ENCODE results near the gene CDC42BPB.

Gene CDC42BPB

GRCh38 chr14:102979406-102979805 lies 77.9 kb downstream of the CDC42BPB start:
- Histone ChIP-seq H3K9me3 (ENCODE audit: control insufficient read depth, low read length) (no peaks in the 10 kb centered on the region), H3K4me3 (ENCODE audit: insufficient read depth, low read depth, low read length) (no peak overlapping the region), H3K36me3 (ENCODE audit: control insufficient read depth, insufficient read depth, low read length) (peaks cover 10% of the 10 kb centered on the region), H3K27me3 (ENCODE audit: control insufficient read depth, insufficient read depth, low read length, poor library complexity, severe bottlenecking) (no peaks in the 10 kb centered on the region), H3K27ac (ENCODE audit: insufficient read depth, low read depth, low read length, poor library complexity, severe bottlenecking) (no peak overlapping the region), H3K4me1 (ENCODE audit: control insufficient read depth, insufficient read depth, low read length) (no peaks in the 10 kb centered on the region)
- WGBS, 2 experiments = 87 to 90% methylated on average over 9 of the region's 9 CpGs

GRCh38 chr14:102977475-102977874 lies 79.9 kb downstream of the CDC42BPB start:
- Histone ChIP-seq H3K4me1 (ENCODE audit: control insufficient read depth, insufficient read depth, low read length) (no peaks in the 10 kb centered on the region), H3K27ac (ENCODE audit: insufficient read depth, low read depth, low read length, poor library complexity, severe bottlenecking) (no peak overlapping the region), H3K4me3 (ENCODE audit: insufficient read depth, low read depth, low read length) (no peak overlapping the region), H3K27me3 (ENCODE audit: control insufficient read depth, insufficient read depth, low read length, poor library complexity, severe bottlenecking) (no peaks in the 10 kb centered on the region), H3K9me3 (ENCODE audit: control insufficient read depth, low read length) (no peaks in the 10 kb centered on the region), H3K36me3 (ENCODE audit: control insufficient read depth, insufficient read depth, low read length) (peaks cover 19% of the 10 kb centered on the region)
- 78 to 86% methylated on average over 8 of the region's 8 CpGs for WGBS, 2 experiments

GRCh38 chr14:102975662-102976061 lies 81.7 kb downstream of the CDC42BPB start:
- Histone ChIP-seq H3K36me3 (ENCODE audit: control insufficient read depth, insufficient read depth, low read length) (peaks cover 27% of the 10 kb centered on the region), H3K27ac (ENCODE audit: insufficient read depth, low read depth, low read length, poor library complexity, severe bottlenecking) (no peak overlapping the region), H3K9me3 (ENCODE audit: control insufficient read depth, low read length) (no peaks in the 10 kb centered on the region), H3K4me3 (ENCODE audit: insufficient read depth, low read depth, low read length) (no peak overlapping the region), H3K27me3 (ENCODE audit: control insufficient read depth, insufficient read depth, low read length, poor library complexity, severe bottlenecking) (no peaks in the 10 kb centered on the region), H3K4me1 (ENCODE audit: control insufficient read depth, insufficient read depth, low read length) (no peaks in the 10 kb centered on the region)
- WGBS, 2 experiments = 94% methylated on average over 17 of the region's 17 CpGs

- H3K4me3 ChIP-seq (ENCODE audit: insufficient read depth, low read depth, low read length) = no peak overlapping the region
- 88 to 97% methylated on average over 20 to 22 of the region's 22 CpGs for WGBS, 2 experiments
- H3K4me1 ChIP-seq (ENCODE audit: control insufficient read depth, insufficient read depth, low read length) = no peaks in the 10 kb centered on the region
- H3K9me3 ChIP-seq (ENCODE audit: control insufficient read depth, low read length) = no peaks in the 10 kb centered on the region
- peaks cover 39% of the 10 kb centered on the region for H3K36me3 ChIP-seq (ENCODE audit: control insufficient read depth, insufficient read depth, low read length)
- H3K27ac ChIP-seq (ENCODE audit: insufficient read depth, low read depth, low read length, poor library complexity, severe bottlenecking) = no peak overlapping the region
- no peaks in the 10 kb centered on the region for H3K27me3 ChIP-seq (ENCODE audit: control insufficient read depth, insufficient read depth, low read length, poor library complexity, severe bottlenecking)
Observed at GRCh38 chr14:102973706-102974285, 83.6 kb downstream of the CDC42BPB start.

- no peak overlapping the region for H3K4me3 ChIP-seq (ENCODE audit: insufficient read depth, low read depth, low read length)
Observed at GRCh38 chr14:102971836-102972606, 85.3 kb downstream of the CDC42BPB start.

GRCh38 chr14:102971314-102971713 lies 86.0 kb downstream of the CDC42BPB start:
- no peak overlapping the region for H3K4me3 ChIP-seq (ENCODE audit: insufficient read depth, low read depth, low read length)
- H3K36me3 ChIP-seq (ENCODE audit: control insufficient read depth, insufficient read depth, low read length) = peaks cover 43% of the 10 kb centered on the region
- no peak overlapping the region for H3K27ac ChIP-seq (ENCODE audit: insufficient read depth, low read depth, low read length, poor library complexity, severe bottlenecking)
- WGBS, 2 experiments = 93 to 94% methylated on average over 9 of the region's 9 CpGs
- H3K27me3 ChIP-seq (ENCODE audit: control insufficient read depth, insufficient read depth, low read length, poor library complexity, severe bottlenecking) = no peaks in the 10 kb centered on the region
- no peaks in the 10 kb centered on the region for H3K9me3 ChIP-seq (ENCODE audit: control insufficient read depth, low read length)
- H3K4me1 ChIP-seq (ENCODE audit: control insufficient read depth, insufficient read depth, low read length) = no peaks in the 10 kb centered on the region

More at GRCh38 chr14:102971836-102972606, 85.3 kb downstream of the CDC42BPB start:
- 96 to 97% methylated on average over 25 of the region's 25 CpGs for WGBS, 2 experiments
- H3K27me3 ChIP-seq (ENCODE audit: control insufficient read depth, insufficient read depth, low read length, poor library complexity, severe bottlenecking) = no peaks in the 10 kb centered on the region
- no peaks in the 10 kb centered on the region for H3K9me3 ChIP-seq (ENCODE audit: control insufficient read depth, low read length)
- peaks cover 38% of the 10 kb centered on the region for H3K36me3 ChIP-seq (ENCODE audit: control insufficient read depth, insufficient read depth, low read length)
- no peaks in the 10 kb centered on the region for H3K4me1 ChIP-seq (ENCODE audit: control insufficient read depth, insufficient read depth, low read length)
- no peak overlapping the region for H3K27ac ChIP-seq (ENCODE audit: insufficient read depth, low read depth, low read length, poor library complexity, severe bottlenecking)

GRCh38 chr14:102970496-102970895 lies 86.9 kb downstream of the CDC42BPB start:
- 96 to 97% methylated on average over 10 of the region's 10 CpGs for WGBS, 2 experiments
- H3K27me3 ChIP-seq (ENCODE audit: control insufficient read depth, insufficient read depth, low read length, poor library complexity, severe bottlenecking) = no peaks in the 10 kb centered on the region
- no peak overlapping the region for H3K4me3 ChIP-seq (ENCODE audit: insufficient read depth, low read depth, low read length)
- no peak overlapping the region for H3K27ac ChIP-seq (ENCODE audit: insufficient read depth, low read depth, low read length, poor library complexity, severe bottlenecking)
- no peaks in the 10 kb centered on the region for H3K9me3 ChIP-seq (ENCODE audit: control insufficient read depth, low read length)
- peaks cover 50% of the 10 kb centered on the region for H3K36me3 ChIP-seq (ENCODE audit: control insufficient read depth, insufficient read depth, low read length)
- H3K4me1 ChIP-seq (ENCODE audit: control insufficient read depth, insufficient read depth, low read length) = no peaks in the 10 kb centered on the region

GRCh38 chr14:102969901-102970300 lies 87.4 kb downstream of the CDC42BPB start:
- WGBS, 2 experiments = 96 to 97% methylated on average over 11 of the region's 11 CpGs
- Histone ChIP-seq H3K4me3 (ENCODE audit: insufficient read depth, low read depth, low read length) (no peak overlapping the region), H3K4me1 (ENCODE audit: control insufficient read depth, insufficient read depth, low read length) (no peaks in the 10 kb centered on the region), H3K36me3 (ENCODE audit: control insufficient read depth, insufficient read depth, low read length) (peaks cover 51% of the 10 kb centered on the region), H3K27me3 (ENCODE audit: control insufficient read depth, insufficient read depth, low read length, poor library complexity, severe bottlenecking) (no peaks in the 10 kb centered on the region), H3K27ac (ENCODE audit: insufficient read depth, low read depth, low read length, poor library complexity, severe bottlenecking) (no peak overlapping the region), H3K9me3 (ENCODE audit: control insufficient read depth, low read length) (no peaks in the 10 kb centered on the region)

GRCh38 chr14:102969060-102969791 lies 88.1 kb downstream of the CDC42BPB start:
- H3K4me1 ChIP-seq (ENCODE audit: control insufficient read depth, insufficient read depth, low read length) = no peaks in the 10 kb centered on the region
- 96 to 97% methylated on average over 26 of the region's 26 CpGs for WGBS, 2 experiments
- no peaks in the 10 kb centered on the region for H3K9me3 ChIP-seq (ENCODE audit: control insufficient read depth, low read length)
- no peaks in the 10 kb centered on the region for H3K27me3 ChIP-seq (ENCODE audit: control insufficient read depth, insufficient read depth, low read length, poor library complexity, severe bottlenecking)
- peaks cover 52% of the 10 kb centered on the region for H3K36me3 ChIP-seq (ENCODE audit: control insufficient read depth, insufficient read depth, low read length)
- no peak overlapping the region for H3K4me3 ChIP-seq (ENCODE audit: insufficient read depth, low read depth, low read length)
- no peak overlapping the region for H3K27ac ChIP-seq (ENCODE audit: insufficient read depth, low read depth, low read length, poor library complexity, severe bottlenecking)

- Histone ChIP-seq H3K4me1 (ENCODE audit: control insufficient read depth, insufficient read depth, low read length) (no peaks in the 10 kb centered on the region), H3K4me3 (ENCODE audit: insufficient read depth, low read depth, low read length) (no peak overlapping the region), H3K36me3 (ENCODE audit: control insufficient read depth, insufficient read depth, low read length) (peaks cover 51% of the 10 kb centered on the region), H3K27ac (ENCODE audit: insufficient read depth, low read depth, low read length, poor library complexity, severe bottlenecking) (no peak overlapping the region), H3K27me3 (ENCODE audit: control insufficient read depth, insufficient read depth, low read length, poor library complexity, severe bottlenecking) (no peaks in the 10 kb centered on the region), H3K9me3 (ENCODE audit: control insufficient read depth, low read length) (no peaks in the 10 kb centered on the region)
- 96% methylated on average over 13 of the region's 13 CpGs for WGBS, 2 experiments
Observed at GRCh38 chr14:102968306-102968705, 89.0 kb downstream of the CDC42BPB start.
